ENCODE measurements around the gene CLSTN2. TPM values are rescaled to one million over a fixed set of nuclear protein-coding genes. Genes with fewer than 3 reads are reported as not detected.

CLSTN2 gene
- total and polyA plus RNA-seq, 2 of the 8 experiments (the other 6 are each of a cell fraction or from before 2014, with no cell fraction given): 0.39 to 0.52 TPM

GRCh38 chr3:140467104-140467577, 532.2 kb downstream of the CLSTN2 start:
- H3K23ac ChIP-seq (ENCODE audit: insufficient read length): no peak overlapping the region
- no peak overlapping the region for H2BK5ac ChIP-seq (ENCODE audit: low read depth, low read length)
- no peak overlapping the region for H3K9ac ChIP-seq (replicated peaks in 1 of 4; ENCODE audit: extremely low read depth in 1 of 4, low read depth in 3 of 4, low read length in 3 of 4)
- H4K8ac ChIP-seq (ENCODE audit: extremely low read depth, insufficient read depth, low read length): no peak overlapping the region
- no peak overlapping the region for H3K56ac ChIP-seq (replicated peaks; ENCODE audit: insufficient read length, low read depth, low read length)
- H4K5ac ChIP-seq (ENCODE audit: insufficient read length, low read depth, low read length): no peak overlapping the region
- FAIRE-seq (no peak), DNase-seq (ENCODE audit: low read depth in 1 of 2, low spot score in 2 of 2) (no peak)
- no peak overlapping the region for H3K4me2 ChIP-seq (ENCODE audit: insufficient read depth in 1 of 2, low read depth in 2 of 2, low read length in 2 of 2)
- WGBS, 2 experiments (ENCODE audit: extremely low coverage in 1 of 2, insufficient coverage in 1 of 2, insufficient read length in 1 of 2, insufficient replicate concordance in 2 of 2, low coverage in 1 of 2, low lambda C conversion rate in 2 of 2, missing lambda C conversion rate in 1 of 2): 83% methylated on average over 4 of the region's 4 CpGs; no CpG with 5 or more reads in 1 of the 2 experiments
- H3K4ac ChIP-seq (replicated peaks; ENCODE audit: insufficient read length, low read depth, low read length): no peak overlapping the region
- H3K23me2 ChIP-seq (ENCODE audit: low read depth, low read length): no peaks in the 10 kb centered on the region
- H2BK20ac ChIP-seq (ENCODE audit: low read length): no peak overlapping the region
- no peak overlapping the region for H3K14ac ChIP-seq (ENCODE audit: insufficient read length)
- POLR2A ChIA-PET (ENCODE audit: partially characterized antibody): no interaction called here
- CTCF ChIA-PET (ENCODE audit: partially characterized antibody): interaction anchor here (1.0 kb wide), 1 partner anchor 79 kb away, joined by 3 read pairs; no protein-coding TSS in a partner anchor
- no peak overlapping the region for H2BK15ac ChIP-seq (ENCODE audit: low read length)
- H2BK12ac ChIP-seq (ENCODE audit: low read depth, low read length): no peak overlapping the region
- H3K79me1 ChIP-seq (ENCODE audit: low read depth, low read length): no peaks in the 10 kb centered on the region
- no peak overlapping the region for H3K4me3 ChIP-seq (ENCODE audit: extremely low read depth in 1 of 4, insufficient read depth in 2 of 4, low read depth in 3 of 4, low read length in 4 of 4)
- H4K91ac ChIP-seq (replicated peaks; ENCODE audit: insufficient read length, low read length): no peak overlapping the region
- no peaks in the 10 kb centered on the region for H4K20me1 ChIP-seq (replicated peaks in 1 of 2; ENCODE audit: control insufficient read depth in 1 of 2, insufficient read depth in 2 of 2, low read length in 2 of 2)
- no peak overlapping the region for H2AK5ac ChIP-seq (ENCODE audit: low read depth, low read length)
- no peaks in the 10 kb centered on the region for H3K9me3 ChIP-seq (ENCODE audit: insufficient read depth in 2 of 2, low read depth in 1 of 2, low read length in 1 of 2)
- TF ChIP-seq TEAD4 (IDR thresholded peaks at IDR 0.05; ENCODE audit: low read depth, low read length) (no peak), JUND (IDR thresholded peaks at IDR 0.05; ENCODE audit: low read length) (no peak), NANOG (IDR thresholded peaks at IDR 0.05; ENCODE audit: insufficient read depth, low read depth, low read length, poor library complexity, severe bottlenecking) (no peak), BCL11A (IDR thresholded peaks at IDR 0.05; ENCODE audit: low read depth in 2 of 2, low read length in 2 of 2) (no peak), KDM4A (IDR thresholded peaks at IDR 0.05; ENCODE audit: low read depth, low read length, severe bottlenecking) (no peak), RAD21 (IDR thresholded peaks at IDR 0.05 in 1 of 2, conservative IDR thresholded peaks at IDR 0.05 in 1 of 2; ENCODE audit: low read depth in 2 of 2, low read length in 2 of 2) (no peak), TAF7 (optimal IDR thresholded peaks at IDR 0.05; ENCODE audit: borderline replicate concordance, low read depth, low read length) (no peak), CBX5 (IDR thresholded peaks at IDR 0.05; ENCODE audit: low read depth, low read length) (no peak), YY1 (IDR thresholded peaks at IDR 0.05; ENCODE audit: low read depth, low read length) (no peak), USF2 (IDR thresholded peaks at IDR 0.05; ENCODE audit: low read length) (no peak), SP2 (IDR thresholded peaks at IDR 0.05; ENCODE audit: low read length) (no peak)
- no peaks in the 10 kb centered on the region for H3K27me3 ChIP-seq (replicated peaks in 1 of 4; ENCODE audit: control insufficient read depth in 3 of 4, extremely low read depth in 1 of 4, insufficient read depth in 3 of 4, low read length in 3 of 4)
- H3K18ac ChIP-seq (ENCODE audit: extremely low read depth, low read length): no peak overlapping the region
- H3K27ac ChIP-seq (ENCODE audit: low read depth, low read length): no peak overlapping the region
- H3K79me2 ChIP-seq (ENCODE audit: control insufficient read depth in 1 of 2, insufficient read depth in 2 of 2, low read length in 2 of 2): no peaks in the 10 kb centered on the region
- no peak overlapping the region for H2AFZ ChIP-seq (ENCODE audit: low read length)
- H3K4me1 ChIP-seq (replicated peaks in 1 of 4; ENCODE audit: control insufficient read depth in 3 of 4, insufficient read depth in 4 of 4, low read length in 3 of 4): peaks cover 0 to 3% (median 1%) of the 10 kb centered on the region in 4 experiments; a peak in 4 of 7 replicates
- H3K36me3 ChIP-seq (ENCODE audit: control insufficient read depth in 2 of 4, insufficient read depth in 4 of 4, low read length in 3 of 4): no peaks in the 10 kb centered on the region
- H2BK120ac ChIP-seq (replicated peaks; ENCODE audit: low read depth, low read length): no peak overlapping the region

Measured in H1 (cell line).